ENCODE data around the gene LRRC28.
"Not testable (repeated sequence)": the region's sequence is repeated elsewhere in the genome, so short reads cannot be mapped to it uniquely, and the experiment has no call there.

The LRRC28 gene

DNA sequence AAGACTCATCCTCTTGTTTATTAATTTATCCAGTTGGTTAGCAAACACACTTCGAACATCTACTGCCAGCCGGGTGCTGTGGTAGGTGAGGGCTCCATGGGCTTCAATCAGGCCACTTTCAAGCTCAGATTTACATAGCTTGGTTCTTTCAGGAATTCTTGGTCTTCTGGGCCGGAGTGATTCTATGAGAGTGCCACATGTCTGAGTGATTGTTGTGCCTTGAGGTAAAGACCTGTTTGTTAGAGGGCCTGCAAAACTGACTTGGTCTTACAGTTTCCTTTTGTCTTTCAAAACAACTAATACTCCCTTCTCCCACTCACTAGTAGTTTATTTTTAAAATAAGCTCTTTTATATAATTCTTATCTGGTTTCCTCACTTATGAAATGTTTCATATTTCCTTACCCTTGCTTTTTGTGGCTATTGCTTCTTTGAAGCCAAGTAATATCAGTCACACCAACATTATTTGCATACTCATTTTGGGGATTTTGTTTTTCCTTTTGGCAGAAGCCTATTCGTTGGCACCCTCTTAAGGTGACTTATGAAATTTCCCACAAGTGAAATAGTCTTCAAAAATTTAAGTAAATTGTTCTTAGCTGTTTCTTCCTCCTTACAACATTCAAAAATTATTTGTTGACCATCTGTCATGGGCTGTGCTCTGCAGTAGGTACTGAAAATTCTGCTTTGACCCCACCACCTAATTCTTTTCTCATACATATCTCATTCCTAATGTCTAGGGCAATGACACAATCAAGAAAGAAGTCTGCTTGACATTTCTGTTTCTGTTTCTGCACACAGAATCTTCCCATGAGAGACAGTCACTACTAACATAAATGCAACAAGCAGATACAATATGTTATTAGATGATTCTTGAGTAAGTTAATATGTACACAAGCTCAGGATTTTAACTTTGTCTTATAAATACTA, 120.2 kb downstream of the LRRC28 start:
- in situ Hi-C loops (cut with HindIII; ENCODE audit: low pct_unique_long_range_greater_than_20kb, low sequenced_read_pairs) = no loop called here
- TF ChIP-seq JUND (IDR thresholded peaks at IDR 0.05; ENCODE audit: low read depth) = no peak
- DNase-seq (ENCODE audit: low read depth in 1 of 2, low spot score in 1 of 2) = peak in 1 of 2 experiments; percentile 10

DNA sequence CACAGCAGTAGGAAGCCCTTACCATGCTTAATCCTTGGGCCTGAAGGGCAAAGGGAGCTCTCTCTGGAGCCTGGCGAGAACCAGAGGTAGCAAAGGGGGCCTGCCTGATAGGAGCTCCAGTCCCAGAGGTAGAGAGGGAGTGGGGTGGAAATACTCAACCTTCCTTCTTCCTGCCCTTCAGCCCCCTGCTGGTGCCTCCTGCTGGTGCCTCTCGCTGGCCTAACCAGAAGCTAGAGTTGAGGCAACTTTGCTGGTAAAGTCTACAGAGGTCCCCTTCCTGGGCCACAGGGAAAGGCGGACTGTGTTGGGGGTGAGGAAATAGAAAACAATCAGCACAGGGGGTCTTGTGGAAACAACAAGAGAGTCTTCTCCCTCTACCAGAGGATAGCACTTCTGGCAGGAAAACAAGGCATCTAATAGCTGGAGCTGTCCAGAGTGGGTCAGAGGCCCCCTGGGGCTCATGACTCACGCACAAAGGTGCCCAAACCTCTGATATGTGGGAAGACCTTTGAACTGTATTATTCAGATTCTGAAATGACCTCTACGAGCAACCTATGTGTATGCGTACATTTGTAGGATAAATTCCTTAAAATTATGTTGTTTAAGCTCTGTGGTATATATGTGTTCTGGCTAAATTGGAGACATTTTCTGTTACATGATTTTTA, 133.9 kb downstream of the LRRC28 start:
- no peak for TF ChIP-seq JUND (IDR thresholded peaks at IDR 0.05; ENCODE audit: low read depth)
- in situ Hi-C loops (cut with HindIII; ENCODE audit: low pct_unique_long_range_greater_than_20kb, low sequenced_read_pairs) = no loop called here
- DNase-seq (ENCODE audit: low read depth in 1 of 2, low spot score in 1 of 2) = no peak

DNA sequence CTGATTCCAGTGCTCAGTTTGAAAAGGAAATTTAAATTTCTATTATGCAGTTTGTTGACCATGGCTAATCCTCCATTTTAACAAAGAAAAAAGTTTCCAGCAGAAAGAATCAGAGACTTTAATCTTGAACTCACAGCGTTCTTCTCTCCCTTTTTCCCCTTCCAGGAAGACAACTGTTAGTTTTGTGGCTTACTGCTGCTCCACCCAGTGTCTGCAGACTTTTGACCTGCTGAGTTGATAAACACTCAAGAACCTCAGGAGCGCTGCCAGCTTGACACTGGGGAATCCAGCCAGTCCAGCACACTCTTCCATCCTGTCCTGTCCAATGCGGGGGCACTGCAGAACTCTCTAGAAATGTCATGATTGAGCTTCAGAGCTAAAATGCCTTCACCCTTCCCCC, 134.6 kb downstream of the LRRC28 start:
- no peak for DNase-seq (ENCODE audit: low read depth in 1 of 2, low spot score in 1 of 2)
- in situ Hi-C loops (cut with HindIII; ENCODE audit: low pct_unique_long_range_greater_than_20kb, low sequenced_read_pairs) = no loop called here
- TF ChIP-seq JUND (IDR thresholded peaks at IDR 0.05; ENCODE audit: low read depth) = no peak

DNA sequence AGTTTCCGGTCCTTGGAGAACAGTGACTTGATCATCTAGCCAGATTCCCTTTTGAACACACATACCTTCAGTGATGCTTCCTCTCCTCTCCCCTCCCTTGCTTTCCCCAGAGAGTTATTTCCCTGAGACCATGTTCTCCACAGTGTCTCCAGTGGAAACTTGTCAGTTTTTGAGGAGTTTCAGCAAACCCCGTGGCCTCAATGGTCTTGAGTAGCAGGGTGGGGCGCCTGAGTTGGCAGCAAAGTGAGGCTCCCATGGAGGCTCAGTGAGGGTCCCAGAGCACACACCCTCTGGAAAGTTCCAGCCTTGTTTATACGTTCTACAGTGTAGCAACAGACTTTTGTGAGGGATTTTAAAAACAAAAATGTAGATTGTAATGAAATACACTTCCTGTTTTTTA, 135.1 kb downstream of the LRRC28 start:
- in situ Hi-C loops (cut with HindIII; ENCODE audit: low pct_unique_long_range_greater_than_20kb, low sequenced_read_pairs) = no loop called here
- no peak for DNase-seq (ENCODE audit: low read depth in 1 of 2, low spot score in 1 of 2)
- no peak for TF ChIP-seq JUND (IDR thresholded peaks at IDR 0.05; ENCODE audit: low read depth)

DNA sequence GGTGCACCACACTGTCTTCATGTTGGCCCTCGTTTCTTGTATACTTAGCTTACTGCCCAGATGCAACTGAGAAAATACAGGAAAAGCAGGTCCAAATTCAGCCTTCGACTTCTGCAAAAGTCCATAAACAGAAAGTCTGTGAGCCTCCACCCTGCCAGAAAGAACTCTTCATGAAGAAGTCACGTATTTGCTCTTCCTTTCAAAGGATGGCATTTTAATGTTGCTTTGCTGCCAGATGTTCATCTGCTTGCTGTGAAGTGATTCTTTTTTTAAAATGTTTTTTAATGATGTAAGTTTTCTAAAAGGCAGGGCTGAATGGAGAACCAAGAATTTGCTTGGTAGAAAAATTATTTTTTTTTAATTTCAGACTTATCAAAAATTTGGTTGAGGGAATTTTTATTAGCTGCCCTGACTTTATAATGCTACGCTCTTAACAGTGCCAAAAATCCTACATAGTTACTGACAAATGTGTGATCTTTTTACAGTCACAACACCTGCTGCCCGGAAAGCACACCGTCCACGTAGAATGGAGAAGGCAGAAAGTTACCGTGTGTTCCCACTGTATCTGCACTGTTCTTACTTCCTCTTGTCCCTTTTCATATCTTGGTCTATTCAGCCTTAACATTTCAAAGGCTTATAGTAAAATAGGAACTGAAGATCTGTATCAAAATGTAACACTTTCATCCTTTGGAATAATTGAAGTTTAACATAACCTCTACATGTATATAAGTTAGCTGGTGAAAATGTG, 136.3 kb downstream of the LRRC28 start:
- TF ChIP-seq JUND (IDR thresholded peaks at IDR 0.05; ENCODE audit: low read depth) = no peak
- DNase-seq (ENCODE audit: low read depth in 1 of 2, low spot score in 1 of 2) = no peak
- in situ Hi-C loops (cut with HindIII; ENCODE audit: low pct_unique_long_range_greater_than_20kb, low sequenced_read_pairs) = no loop called here

DNA sequence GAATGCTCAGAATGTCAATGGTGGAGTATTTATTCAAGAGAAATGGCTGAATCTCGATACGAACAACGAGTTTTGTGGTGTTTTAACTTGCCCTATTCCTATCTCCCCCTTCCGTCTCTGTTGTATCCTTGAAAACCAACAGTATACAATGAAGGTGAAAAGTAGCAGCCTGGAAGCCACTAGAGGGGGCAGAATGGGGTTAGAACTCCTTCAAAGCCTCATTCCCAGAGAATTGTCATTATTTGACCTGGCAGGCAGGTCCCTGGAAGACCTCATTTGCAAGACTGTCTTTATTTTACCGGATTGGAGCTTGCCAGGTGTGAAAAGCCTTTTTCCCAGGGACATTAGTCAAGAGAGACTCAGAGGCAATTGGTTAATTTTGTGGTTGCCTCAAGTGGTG, 139.4 kb downstream of the LRRC28 start:
- DNase-seq (ENCODE audit: low read depth in 1 of 2, low spot score in 1 of 2) = no peak
- TF ChIP-seq JUND (IDR thresholded peaks at IDR 0.05; ENCODE audit: low read depth) = no peak
- in situ Hi-C loops (cut with HindIII; ENCODE audit: low pct_unique_long_range_greater_than_20kb, low sequenced_read_pairs) = no loop called here

DNA sequence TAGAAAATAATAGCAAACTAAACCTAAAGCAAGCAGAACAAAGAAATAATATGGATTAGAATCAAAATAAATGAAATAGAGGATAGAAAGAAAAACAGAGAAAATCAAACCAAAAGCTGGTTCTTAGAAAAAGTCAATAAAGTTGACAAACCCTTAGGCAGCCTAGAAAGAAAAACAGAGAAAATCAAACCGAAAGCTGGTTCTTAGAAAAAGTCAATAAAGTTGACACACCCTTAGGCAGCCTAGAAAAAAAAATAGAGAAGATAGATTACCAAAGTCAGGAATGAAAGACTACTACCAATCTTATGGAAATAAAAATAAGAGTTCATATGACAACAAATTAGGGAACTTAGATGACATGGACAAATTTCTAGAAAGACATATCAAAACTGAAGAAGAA, 142.4 kb downstream of the LRRC28 start:
- in situ Hi-C loops (cut with HindIII; ENCODE audit: low pct_unique_long_range_greater_than_20kb, low sequenced_read_pairs) = no loop called here
- no peak for TF ChIP-seq JUND (IDR thresholded peaks at IDR 0.05; ENCODE audit: low read depth)
- DNase-seq (ENCODE audit: low read depth in 1 of 2, low spot score in 1 of 2) = no peak

DNA sequence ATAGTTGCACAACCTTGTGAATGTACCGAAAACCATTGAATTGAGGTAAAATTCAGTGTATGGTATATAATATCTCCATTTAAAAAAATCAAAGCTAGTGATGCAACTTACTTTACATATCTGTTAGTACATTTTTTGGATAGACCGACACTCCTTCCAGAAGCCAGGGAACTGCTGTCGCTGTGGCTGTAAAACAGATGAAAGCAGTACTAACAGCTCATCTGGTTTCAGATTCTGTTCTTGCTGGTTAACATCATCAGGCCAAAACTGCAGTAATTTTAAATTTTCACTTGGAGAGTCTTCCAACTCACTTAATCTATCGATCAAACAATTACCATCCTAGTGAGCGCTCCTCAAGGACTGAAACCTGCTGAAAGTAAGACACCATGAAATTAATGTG, 145.1 kb downstream of the LRRC28 start:
- no peak for TF ChIP-seq JUND (IDR thresholded peaks at IDR 0.05; ENCODE audit: low read depth)
- in situ Hi-C loops (cut with HindIII; ENCODE audit: low pct_unique_long_range_greater_than_20kb, low sequenced_read_pairs) = no loop called here
- DNase-seq (ENCODE audit: low read depth in 1 of 2, low spot score in 1 of 2) = no peak

DNA sequence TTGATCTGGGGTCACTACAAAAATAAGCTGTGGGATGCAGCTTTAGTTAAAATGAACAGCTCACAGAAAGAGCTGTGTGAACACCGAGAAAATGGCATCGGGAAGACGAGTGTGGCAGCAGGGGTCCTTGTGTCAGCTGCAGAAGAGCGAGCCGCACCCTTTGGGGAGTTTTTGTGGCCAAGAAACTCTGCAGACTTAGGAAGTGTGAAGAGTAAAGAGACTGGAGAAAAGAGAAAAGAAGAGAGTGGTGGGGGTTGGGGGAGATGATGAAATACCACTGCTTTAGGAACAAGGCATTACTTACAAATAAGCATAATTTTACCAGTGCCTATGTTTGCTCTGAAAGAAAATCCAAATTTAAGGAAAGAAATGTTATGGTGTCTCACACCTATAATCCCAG, 147.8 kb downstream of the LRRC28 start:
- no peak for DNase-seq (ENCODE audit: low read depth in 1 of 2, low spot score in 1 of 2)
- in situ Hi-C loops (cut with HindIII; ENCODE audit: low pct_unique_long_range_greater_than_20kb, low sequenced_read_pairs) = no loop called here
- no peak for TF ChIP-seq JUND (IDR thresholded peaks at IDR 0.05; ENCODE audit: low read depth)

DNA sequence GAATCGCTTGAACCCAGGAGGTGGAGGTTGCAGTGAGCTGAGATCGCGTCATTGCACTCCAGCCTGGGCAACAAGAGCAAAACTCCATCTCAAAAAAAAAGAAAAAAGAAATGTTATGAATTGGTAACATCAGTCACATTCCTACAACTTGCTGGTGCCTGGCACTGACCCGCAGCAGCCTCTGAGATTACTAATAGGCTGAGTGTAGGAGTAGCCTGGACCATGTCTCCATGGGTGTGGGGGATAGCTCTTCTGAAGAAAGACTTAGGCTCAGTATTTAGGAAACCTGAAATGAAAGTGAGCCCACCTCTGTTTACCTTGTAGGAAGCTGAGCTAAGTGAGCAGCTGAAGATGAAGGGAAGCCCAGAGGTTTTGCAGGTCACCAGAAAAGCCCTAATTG, 148.3 kb downstream of the LRRC28 start:
- in situ Hi-C loops (cut with HindIII; ENCODE audit: low pct_unique_long_range_greater_than_20kb, low sequenced_read_pairs) = no loop called here
- no peak for TF ChIP-seq JUND (IDR thresholded peaks at IDR 0.05; ENCODE audit: low read depth)
- no peak for DNase-seq (ENCODE audit: low read depth in 1 of 2, low spot score in 1 of 2)

DNA sequence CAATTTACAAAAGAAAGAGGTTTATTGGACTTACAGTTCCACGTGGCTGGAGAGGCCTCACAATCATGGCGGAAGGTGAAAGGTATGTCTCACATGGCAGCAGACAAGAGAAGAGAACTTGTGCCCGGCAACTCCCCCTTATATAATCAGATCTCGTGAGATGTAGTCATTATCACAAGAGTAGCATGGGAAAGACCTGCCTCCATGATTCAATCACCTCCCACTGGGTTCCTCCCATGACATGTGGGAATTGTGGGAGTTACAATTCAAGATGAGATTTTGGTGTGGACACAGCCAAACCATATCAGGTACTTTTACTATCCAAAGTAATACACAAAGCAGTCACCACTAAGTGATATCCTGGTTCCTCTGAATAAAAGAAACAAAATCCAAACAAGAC, 149.9 kb downstream of the LRRC28 start:
- DNase-seq (ENCODE audit: low read depth in 1 of 2, low spot score in 1 of 2); in situ Hi-C loops (cut with HindIII; ENCODE audit: low pct_unique_long_range_greater_than_20kb, low sequenced_read_pairs): not testable (repeated sequence)

DNA sequence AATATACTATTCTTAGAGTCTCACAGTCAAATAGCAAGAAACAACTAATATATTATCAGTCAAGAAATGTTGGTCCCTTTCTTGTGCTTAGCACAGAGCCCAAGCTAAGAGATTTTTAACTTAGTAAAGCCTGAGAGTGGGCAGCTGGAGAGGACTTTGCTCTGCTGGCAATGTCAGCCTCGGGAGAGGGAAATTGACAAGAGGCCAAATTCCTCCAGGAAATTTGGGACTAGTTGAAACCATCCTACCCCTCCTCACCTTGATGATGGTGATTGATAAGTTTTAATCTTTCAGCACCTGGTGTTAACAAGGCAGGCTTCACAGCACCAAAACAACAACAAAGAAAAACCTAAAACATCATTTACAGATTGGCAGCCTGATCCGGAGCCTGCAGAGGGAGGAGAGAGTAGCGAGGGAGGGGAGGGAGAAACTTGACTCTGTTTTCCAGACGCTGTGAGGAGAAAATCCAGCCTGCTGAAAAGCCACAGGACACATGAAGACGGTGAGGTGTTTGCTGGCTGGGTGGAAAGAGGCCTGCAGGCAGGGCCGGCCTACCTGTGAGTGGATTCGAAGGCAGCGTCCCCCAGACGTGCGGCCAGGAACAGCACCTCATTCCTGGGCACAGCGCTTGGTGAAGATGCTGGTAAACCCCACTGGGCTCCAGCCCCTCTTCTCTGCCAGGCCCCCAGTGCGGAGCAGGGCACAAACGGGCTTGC, 150.9 kb downstream of the LRRC28 start:
- peak in 1 of 2 experiments; percentile 2 for DNase-seq (ENCODE audit: low read depth in 1 of 2, low spot score in 1 of 2)
- no peak for TF ChIP-seq JUND (IDR thresholded peaks at IDR 0.05; ENCODE audit: low read depth)
- in situ Hi-C loops (cut with HindIII; ENCODE audit: low pct_unique_long_range_greater_than_20kb, low sequenced_read_pairs) = no loop called here
